Prostate gland (tissue), 2 donors: Measurements from ENCODE around the gene PNO1. TPM values are rescaled to one million over a fixed set of nuclear protein-coding genes. Genes with fewer than 3 reads are reported as not detected.
A peak's percentile ranks its signal among the peaks of the same experiment; 100 is the strongest.
"Not testable (repeated sequence)": the region's sequence is repeated elsewhere in the genome, so short reads cannot be mapped to it uniquely, and the experiment has no call there.

Experiments
- DNase-seq: peaks from one replicate; pipeline ENCODE4 v3.0.0-alpha.2; 2019; ENCODE audit warnings: low spot score
- H3K27ac ChIP-seq, 2 donors: fragments of 200-600 bp; sonication (generic); 2 replicates each; pipeline ENCODE4 v1.5.1; 2017 to 2019
- H3K27me3 ChIP-seq: fragments of 200-600 bp; sonication (generic); replicated peaks from 2 replicates; pipeline ENCODE4 v1.5.1; 2019; ENCODE audit not compliant: insufficient read depth
- H3K36me3 ChIP-seq, 2 donors: fragments of 200-600 bp; sonication (generic); 1 replicate in 1 of 2; 2 replicates in 1 of 2; pipeline versions ENCODE4 v1.5.1 to v1.8.1; 2017 to 2019
- H3K4me1 ChIP-seq: fragments of 200-600 bp; sonication (generic); replicated peaks from 2 replicates; pipeline ENCODE4 v1.5.1; 2019
- H3K4me3 ChIP-seq, 2 donors: fragments of 200-600 bp; sonication (generic); 2 replicates each; pipeline ENCODE4 v1.5.1; 2017 to 2019
- H3K9me3 ChIP-seq: fragments of 200-600 bp; sonication (generic); 2 replicates; pipeline ENCODE4 v1.5.1; 2017
- POLR2A ChIP-seq: fragments of 450-650 bp; IDR thresholded peaks from one replicate; pipeline ENCODE4 v1.6.1; 2016; ENCODE audit warnings: antibody characterized with exemption, mild to moderate bottlenecking
- POLR2AphosphoS5 ChIP-seq: sonication (generic); formaldehyde crosslinking; IDR thresholded peaks from one replicate; pipeline ENCODE4 v1.6.1; 2017; ENCODE audit warnings: antibody characterized with exemption
- WGBS: methylation state at CpG from one replicate; pipeline ENCODE4 v1.1.5; 2018; 5-methylcytosine and 5-hydroxymethylcytosine counted together
- intact Hi-C: fragments of 100-400 bp; cut with DNase I; formaldehyde crosslinking; loops from one replicate; pipeline ENCODE4 v1.14.2; 2022
- total RNA-seq, 2 donors: library from RNA; depleted of rRNA; stranded (reverse); fragments of >200 nt; gene quantifications; one replicate each; pipeline ENCODE4 v1.1.0, GENCODE V29; 2016
- TF ChIP-seq, protein P1 (sequence below), 4 experiments: fragments of 200-600 bp in 2 of 4; fragments of 450-650 bp in 2 of 4; sonication (generic) in 2 of 4; IDR thresholded peaks; 1 replicate in 3 of 4; 2 replicates in 1 of 4; pipeline ENCODE4 v1.5.1; 2016 to 2019; ENCODE audit warnings: antibody characterized with exemption in 4 of 4, mild to moderate bottlenecking in 2 of 4, moderate library complexity in 2 of 4

PNO1 gene
- 10 to 100 TPM; 10.1 to 20.2 TPM for total RNA-seq

DNA sequence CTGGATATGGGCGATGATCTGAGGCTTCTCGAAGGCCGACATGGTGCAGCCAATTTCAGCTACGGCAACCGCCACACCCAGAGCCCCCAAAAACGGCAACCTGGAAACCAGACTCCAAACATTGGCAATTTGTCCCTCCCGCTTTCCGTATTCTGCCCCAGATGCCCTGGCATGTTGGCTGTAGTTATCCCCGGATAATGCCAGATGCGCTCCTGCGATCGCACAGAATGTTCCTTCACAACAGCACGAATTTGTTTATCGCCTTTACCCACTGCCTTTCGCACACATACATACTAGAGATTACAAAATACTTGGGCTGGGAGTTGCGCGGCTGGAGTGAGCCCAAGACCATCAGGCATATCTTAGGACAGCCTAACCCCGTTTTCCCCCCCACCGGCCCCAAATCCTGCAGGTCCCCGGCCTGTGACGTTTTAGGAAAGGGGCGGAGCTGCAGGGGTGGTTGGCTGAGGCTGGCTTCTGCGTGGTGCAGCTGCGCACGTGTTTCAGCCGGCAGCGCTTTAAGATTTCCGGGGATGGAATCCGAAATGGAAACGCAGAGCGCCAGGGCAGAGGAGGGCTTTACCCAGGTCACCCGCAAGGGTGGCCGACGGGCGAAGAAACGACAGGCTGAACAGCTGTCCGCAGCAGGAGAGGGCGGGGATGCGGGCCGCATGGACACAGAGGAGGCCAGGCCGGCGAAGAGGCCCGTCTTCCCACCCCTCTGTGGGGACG is at the start of gene PNO1:
TSS of gene PNO1 (plus strand) at position 487 of the 732 bp plus-strand sequence. CDS start at position 534, 47 bp downstream.
- H3K9me3 ChIP-seq: no peaks in the 10 kb centered on the region
- TF ChIP-seq, protein P1, sequence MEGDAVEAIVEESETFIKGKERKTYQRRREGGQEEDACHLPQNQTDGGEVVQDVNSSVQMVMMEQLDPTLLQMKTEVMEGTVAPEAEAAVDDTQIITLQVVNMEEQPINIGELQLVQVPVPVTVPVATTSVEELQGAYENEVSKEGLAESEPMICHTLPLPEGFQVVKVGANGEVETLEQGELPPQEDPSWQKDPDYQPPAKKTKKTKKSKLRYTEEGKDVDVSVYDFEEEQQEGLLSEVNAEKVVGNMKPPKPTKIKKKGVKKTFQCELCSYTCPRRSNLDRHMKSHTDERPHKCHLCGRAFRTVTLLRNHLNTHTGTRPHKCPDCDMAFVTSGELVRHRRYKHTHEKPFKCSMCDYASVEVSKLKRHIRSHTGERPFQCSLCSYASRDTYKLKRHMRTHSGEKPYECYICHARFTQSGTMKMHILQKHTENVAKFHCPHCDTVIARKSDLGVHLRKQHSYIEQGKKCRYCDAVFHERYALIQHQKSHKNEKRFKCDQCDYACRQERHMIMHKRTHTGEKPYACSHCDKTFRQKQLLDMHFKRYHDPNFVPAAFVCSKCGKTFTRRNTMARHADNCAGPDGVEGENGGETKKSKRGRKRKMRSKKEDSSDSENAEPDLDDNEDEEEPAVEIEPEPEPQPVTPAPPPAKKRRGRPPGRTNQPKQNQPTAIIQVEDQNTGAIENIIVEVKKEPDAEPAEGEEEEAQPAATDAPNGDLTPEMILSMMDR (IDR thresholded peaks at IDR 0.05): peak in 1 of 4 experiments; percentile 20
- no peak for TF ChIP-seq POLR2A
- peak; percentile 89 for TF ChIP-seq POLR2AphosphoS5
- H3K4me1 ChIP-seq: peaks cover 6% of the 10 kb centered on the region
- peak; percentile 94 for DNase-seq
- under 1% methylated on average over 37 of the region's 44 CpGs for WGBS
- H3K4me3 ChIP-seq: peak within 1 kb of the TSS; percentile 65 to 67
- no peaks in the 10 kb centered on the region for H3K27me3 ChIP-seq
- intact Hi-C loops: loop anchor here (2.0 kb wide), 1 partner anchor 95 kb away; the partner anchor contains the start of gene PPP3R1
- H3K36me3 ChIP-seq: no peaks in the 10 kb centered on the region
- peak within 1 kb of the TSS; percentile 88 to 92 for H3K27ac ChIP-seq

DNA sequence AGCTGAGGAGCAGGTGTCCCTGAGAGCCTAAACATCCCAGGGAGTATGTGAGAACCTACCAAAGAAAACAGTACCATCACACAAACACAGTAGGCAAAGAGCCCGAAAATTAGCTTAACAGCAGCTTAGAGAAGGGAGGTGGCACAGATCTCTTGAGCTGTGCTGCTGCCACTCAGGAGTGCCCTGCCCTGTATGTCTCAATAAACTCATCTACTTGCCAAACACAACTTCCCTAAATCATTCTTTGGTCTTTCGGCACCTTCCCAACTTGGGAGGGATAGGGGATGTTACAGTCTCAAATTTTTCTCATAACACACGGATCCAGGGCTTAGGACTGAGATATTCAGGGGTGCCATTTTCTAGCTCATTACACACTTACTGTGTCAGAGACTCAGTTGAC is 49.6 kb upstream of the PNO1 start:
- Histone ChIP-seq H3K27ac (no peak overlapping the region), H3K27me3 (no peaks in the 10 kb centered on the region), H3K4me1 (no peaks in the 10 kb centered on the region), H3K9me3 (no peaks in the 10 kb centered on the region), H3K4me3 (no peak overlapping the region), H3K36me3 (no peaks in the 10 kb centered on the region)
- DNase-seq: no peak
- TF ChIP-seq, protein P1 (IDR thresholded peaks at IDR 0.05): no peak
- TF ChIP-seq POLR2AphosphoS5: no peak
- intact Hi-C loops: no loop called here
- WGBS: 92% methylated on average over 3 of the region's 3 CpGs

DNA sequence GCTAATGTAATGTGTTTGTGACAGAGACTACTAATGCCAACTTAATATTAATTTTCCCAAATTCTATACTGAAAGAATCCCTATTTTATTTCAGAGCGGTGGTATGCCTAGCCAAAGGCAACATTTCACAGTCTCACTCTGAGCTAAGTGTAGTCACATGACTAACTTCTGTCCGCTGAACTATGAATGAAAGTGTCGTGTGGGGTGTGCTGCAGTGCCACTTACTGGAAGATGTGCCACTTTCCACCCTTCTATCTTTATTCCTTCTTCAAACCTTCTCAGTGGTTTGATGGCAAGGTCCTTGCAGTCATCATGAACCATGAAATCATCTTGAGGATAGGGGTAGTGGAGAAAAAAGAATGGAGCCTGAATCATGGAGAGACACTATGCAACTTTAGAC is 47.6 kb upstream of the PNO1 start:
- H3K27me3 ChIP-seq: no peaks in the 10 kb centered on the region
- no peak overlapping the region for H3K4me3 ChIP-seq
- intact Hi-C loops: no loop called here
- no peaks in the 10 kb centered on the region for H3K4me1 ChIP-seq
- H3K9me3 ChIP-seq: no peaks in the 10 kb centered on the region
- H3K27ac ChIP-seq: no peak overlapping the region
- 80% methylated on average over 3 of the region's 3 CpGs for WGBS
- H3K36me3 ChIP-seq: no peaks in the 10 kb centered on the region
- TF ChIP-seq POLR2AphosphoS5 (no peak), POLR2A (no peak)
- TF ChIP-seq, protein P1 (IDR thresholded peaks at IDR 0.05): no peak
- DNase-seq: no peak

DNA sequence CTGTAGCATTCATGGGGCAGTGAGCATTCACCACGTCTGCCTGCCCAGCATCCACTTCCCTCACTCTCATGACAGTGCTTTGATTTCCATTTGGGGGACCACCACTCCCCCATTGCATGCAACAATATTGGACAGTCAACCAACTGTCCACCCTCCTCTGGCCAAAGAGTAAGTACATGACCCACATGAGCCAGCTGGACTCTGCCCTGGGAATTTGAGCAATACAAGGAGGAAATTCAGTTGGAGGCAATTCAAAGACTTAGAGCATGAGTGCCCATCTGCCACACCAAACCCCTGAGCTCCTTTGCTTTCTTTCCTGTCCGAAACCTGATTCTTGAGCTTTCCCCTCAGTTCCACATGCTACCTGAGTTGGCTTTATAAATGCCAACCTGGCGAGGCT is 41.7 kb upstream of the PNO1 start:
- Histone ChIP-seq H3K27ac (no peak overlapping the region), H3K9me3 (no peaks in the 10 kb centered on the region), H3K4me1 (no peaks in the 10 kb centered on the region), H3K4me3 (no peak overlapping the region), H3K36me3 (no peaks in the 10 kb centered on the region), H3K27me3 (no peaks in the 10 kb centered on the region)
- DNase-seq: no peak
- WGBS: 87% methylated on average over 3 of the region's 3 CpGs
- TF ChIP-seq POLR2A (no peak), POLR2AphosphoS5 (no peak)
- TF ChIP-seq, protein P1 (IDR thresholded peaks at IDR 0.05): no peak
- intact Hi-C loops: no loop called here

DNA sequence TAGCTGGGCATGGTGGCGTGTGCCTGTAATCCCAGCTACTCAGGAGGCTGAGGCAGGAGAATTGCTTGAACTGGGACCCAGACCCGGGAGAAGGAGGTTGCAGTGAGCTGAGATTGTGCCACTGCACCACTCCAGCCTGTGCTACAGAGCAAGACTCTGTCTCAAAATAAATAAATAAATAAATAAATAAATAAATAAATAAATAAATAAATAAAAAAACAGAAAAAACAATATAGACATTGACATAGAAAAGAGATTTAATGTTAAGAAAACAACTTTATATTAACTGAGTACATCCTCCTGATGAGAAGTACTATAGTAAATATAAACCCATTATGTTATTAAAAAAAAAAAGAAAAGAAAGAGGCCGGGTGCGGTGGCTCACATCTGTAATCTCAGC is 39.8 kb upstream of the PNO1 start:
- H3K4me3 ChIP-seq, H3K27ac ChIP-seq, intact Hi-C loops, H3K4me1 ChIP-seq, DNase-seq, H3K36me3 ChIP-seq, H3K9me3 ChIP-seq, H3K27me3 ChIP-seq: not testable (repeated sequence)
- WGBS: 93% methylated on average over 4 of the region's 4 CpGs
